Muscle layer of colon (tissue), 2 donors: ENCODE measurements around the gene KCNJ5.
A peak's percentile ranks its signal among the peaks of the same experiment; 100 is the strongest.

Experiments used
- H3K27ac ChIP-seq: one replicate; pipeline ENCODE4 v1.7.0; 2013; ENCODE audit warnings: low read depth, mild to moderate bottlenecking, low read length, moderate library complexity
- H3K27me3 ChIP-seq, 2 donors: one replicate each; pipeline ENCODE4 v1.7.0; 2013; ENCODE audit warnings: low read length in 2 of 2, mild to moderate bottlenecking in 2 of 2; ENCODE audit not compliant: insufficient read depth in 2 of 2, control insufficient read depth in 1 of 2
- H3K36me3 ChIP-seq: one replicate; pipeline ENCODE4 v1.7.0; 2013; ENCODE audit warnings: mild to moderate bottlenecking, low read length; ENCODE audit not compliant: insufficient read depth
- H3K4me1 ChIP-seq: one replicate; pipeline ENCODE4 v1.7.0; 2013; ENCODE audit warnings: mild to moderate bottlenecking, low read length; ENCODE audit not compliant: insufficient read depth
- H3K4me3 ChIP-seq, 2 donors: one replicate each; pipeline ENCODE4 v1.7.0; 2013; ENCODE audit warnings: low read length in 2 of 2, low read depth in 1 of 2, mild to moderate bottlenecking in 1 of 2, moderate library complexity in 1 of 2
- H3K9ac ChIP-seq: one replicate; pipeline ENCODE4 v1.7.0; 2013; ENCODE audit warnings: low read length
- H3K9me3 ChIP-seq: one replicate; pipeline ENCODE4 v1.7.0; 2013; ENCODE audit warnings: mild to moderate bottlenecking, low read length
- donor health status: abdominal sarcoma.
- donor health status: Adenocarcinoma of cecum.

KCNJ5 gene

DNA sequence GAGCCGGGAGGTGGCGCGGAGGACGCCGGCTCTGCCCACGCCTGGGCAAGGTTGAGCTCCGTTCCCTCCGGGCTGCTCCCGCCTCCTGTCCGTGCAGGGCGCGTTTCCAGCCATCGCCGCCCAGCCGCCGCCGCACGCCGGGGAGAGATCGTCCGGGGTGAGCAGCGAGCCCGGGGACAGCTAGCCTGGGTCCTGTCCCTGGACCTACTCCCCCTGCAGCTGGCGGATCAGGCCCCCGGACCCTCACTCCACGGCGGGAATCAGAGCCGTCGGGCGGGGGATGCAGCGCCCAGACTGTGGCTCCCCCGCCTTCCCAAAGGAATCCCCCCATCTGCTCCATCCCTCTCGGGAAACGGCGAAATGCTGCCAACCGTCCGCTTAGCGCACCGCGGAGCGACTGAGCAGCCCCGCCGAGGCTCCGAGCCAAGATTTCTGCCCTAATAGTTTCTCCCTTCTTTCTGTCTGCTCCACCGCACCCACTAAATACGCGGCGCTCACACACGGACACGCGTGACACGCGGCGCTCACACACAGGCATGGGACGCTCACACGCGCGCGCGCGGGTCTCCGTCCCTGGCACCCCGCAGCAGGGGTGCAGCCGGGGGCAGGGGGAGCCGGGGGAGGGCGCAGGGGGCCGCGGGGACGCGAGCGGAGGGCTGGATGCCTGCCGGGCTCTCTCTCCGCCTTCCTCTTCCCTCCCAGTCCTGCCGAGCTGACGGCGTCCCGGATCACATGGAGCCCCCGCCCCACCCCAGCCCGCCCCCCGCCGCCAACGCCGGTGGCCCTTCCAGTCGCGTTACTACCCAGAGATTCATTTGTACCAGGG, at the start of gene KCNJ5:
TSS of gene KCNJ5 (plus strand) at position 814 of the 826 bp plus-strand sequence. CDS start 19,918 bp downstream, outside the sequence.
- Histone ChIP-seq H3K4me3 (peak within 1 kb of the TSS; percentile 32 to 50), H3K27me3 (peaks cover 11 to 23% of the 10 kb centered on the region in 2 donors), H3K27ac (no peak within 1 kb of the TSS), H3K4me1 (peaks cover 5% of the 10 kb centered on the region), H3K9ac (no peak within 1 kb of the TSS), H3K9me3 (no peaks in the 10 kb centered on the region), H3K36me3 (no peaks in the 10 kb centered on the region)

DNA sequence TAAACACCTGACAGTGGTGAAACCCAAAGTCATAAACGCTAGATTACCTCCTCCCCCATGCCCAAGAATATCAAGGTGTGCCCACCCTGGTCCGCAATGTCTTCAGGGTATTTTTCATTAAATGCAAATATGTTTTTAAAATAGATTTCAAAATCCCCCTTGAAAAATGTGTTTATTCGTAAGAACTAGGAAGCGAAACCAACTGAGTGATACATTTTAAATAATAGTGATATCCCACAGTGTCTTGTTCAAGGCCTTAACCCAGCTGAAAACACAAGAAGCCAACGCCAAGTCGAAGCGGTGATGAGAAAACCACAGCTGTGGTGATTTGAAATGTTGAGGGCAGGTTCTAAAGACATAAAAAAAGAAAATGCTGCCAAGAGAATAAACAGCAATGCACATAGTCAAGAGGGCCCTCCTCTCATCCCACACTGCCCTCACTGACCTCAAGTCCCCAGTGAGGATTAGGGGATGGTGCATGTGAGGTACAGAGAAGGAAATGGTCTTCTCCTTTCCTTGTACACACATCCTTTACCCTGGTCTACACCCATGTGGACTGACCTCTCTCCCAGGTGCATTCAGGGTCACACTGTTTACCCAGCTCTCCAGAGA, 49.6 kb upstream of the KCNJ5 start:
- Histone ChIP-seq H3K4me1 (no peaks in the 10 kb centered on the region), H3K4me3 (no peak overlapping the region)

DNA sequence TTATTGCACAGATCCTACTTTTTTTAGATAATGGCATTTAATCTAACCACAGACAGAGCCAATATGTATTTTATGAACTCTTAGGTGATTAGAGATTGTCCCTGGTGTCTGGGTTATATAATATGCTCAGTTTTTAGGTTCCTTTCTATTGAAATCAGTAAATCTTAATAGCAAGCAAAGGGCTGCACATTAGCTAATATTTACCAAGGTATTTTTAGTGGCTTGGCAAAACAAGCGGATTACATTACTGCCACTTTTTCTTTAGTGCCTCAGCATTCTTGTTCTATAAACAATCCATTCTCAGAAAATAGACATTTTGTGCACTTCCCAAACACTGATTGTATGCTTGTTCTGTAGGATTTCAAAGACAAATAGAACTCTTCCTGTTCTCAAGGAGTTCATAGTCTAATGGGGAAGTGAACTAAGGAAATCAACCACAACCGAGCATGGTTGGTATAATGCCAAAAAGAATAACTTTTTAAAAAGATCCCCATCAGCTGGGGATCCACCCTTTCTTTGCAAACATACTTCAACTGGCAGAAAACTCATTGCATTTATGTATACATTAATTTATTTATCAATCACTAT, 47.9 kb upstream of the KCNJ5 start:
- Histone ChIP-seq H3K36me3 (no peaks in the 10 kb centered on the region), H3K4me1 (no peaks in the 10 kb centered on the region), H3K27me3 (no peaks in the 10 kb centered on the region), H3K9ac (no peak overlapping the region), H3K4me3 (no peak overlapping the region), H3K9me3 (no peaks in the 10 kb centered on the region), H3K27ac (no peak overlapping the region)

More for the DNA sequence above, 49.6 kb upstream of the KCNJ5 start:
- Histone ChIP-seq H3K36me3 (no peaks in the 10 kb centered on the region), H3K27ac (no peak overlapping the region), H3K9me3 (no peaks in the 10 kb centered on the region), H3K9ac (no peak overlapping the region), H3K27me3 (no peaks in the 10 kb centered on the region)

DNA sequence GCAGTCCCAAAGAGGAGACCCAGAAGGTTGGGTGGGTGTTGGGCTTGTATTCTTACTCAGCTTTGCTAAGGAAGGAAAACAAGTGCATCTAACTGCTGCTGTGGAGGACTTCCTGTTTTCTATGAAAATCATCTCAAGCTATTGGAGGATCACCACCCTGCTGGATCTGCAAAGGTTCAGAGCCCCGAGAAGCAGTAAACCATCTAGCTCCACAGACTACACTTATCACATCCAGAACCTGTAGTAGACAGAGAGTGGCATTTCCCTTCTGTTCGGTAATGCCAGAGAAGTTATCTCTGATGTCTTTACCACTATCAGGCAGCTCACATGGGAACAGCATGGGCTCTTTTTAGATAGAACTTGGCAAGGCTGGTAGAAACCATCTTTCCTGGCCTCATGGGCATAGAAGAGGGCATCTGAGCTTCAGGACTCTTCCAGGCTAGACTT, 45.8 kb upstream of the KCNJ5 start:
- H3K27me3 ChIP-seq: no peaks in the 10 kb centered on the region
- no peaks in the 10 kb centered on the region for H3K36me3 ChIP-seq
- no peak overlapping the region for H3K9ac ChIP-seq
- no peak overlapping the region for H3K4me3 ChIP-seq
- no peaks in the 10 kb centered on the region for H3K4me1 ChIP-seq
- no peak overlapping the region for H3K27ac ChIP-seq
- H3K9me3 ChIP-seq: no peaks in the 10 kb centered on the region

DNA sequence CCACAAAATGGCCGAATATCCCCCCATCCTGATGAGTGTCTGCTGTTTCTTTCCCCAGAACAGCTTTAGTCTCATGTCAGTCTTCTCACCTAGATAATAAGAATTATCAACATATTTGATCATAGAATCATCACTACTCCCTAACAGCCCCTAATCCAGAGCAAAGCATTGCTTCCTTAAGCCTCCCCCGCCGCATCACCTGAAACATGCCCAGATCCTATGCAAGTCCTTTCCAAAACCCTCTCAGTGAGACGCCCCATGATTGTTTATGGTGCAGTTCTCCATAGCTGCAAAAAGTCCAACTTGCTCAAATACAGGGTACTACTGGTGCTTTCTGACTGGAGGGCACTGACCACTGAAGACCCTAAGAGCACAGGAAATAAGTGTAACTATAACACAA, 44.2 kb upstream of the KCNJ5 start:
- Histone ChIP-seq H3K36me3 (no peaks in the 10 kb centered on the region), H3K9me3 (no peaks in the 10 kb centered on the region), H3K27ac (no peak overlapping the region), H3K4me3 (no peak overlapping the region), H3K9ac (no peak overlapping the region), H3K4me1 (no peaks in the 10 kb centered on the region), H3K27me3 (no peaks in the 10 kb centered on the region)

DNA sequence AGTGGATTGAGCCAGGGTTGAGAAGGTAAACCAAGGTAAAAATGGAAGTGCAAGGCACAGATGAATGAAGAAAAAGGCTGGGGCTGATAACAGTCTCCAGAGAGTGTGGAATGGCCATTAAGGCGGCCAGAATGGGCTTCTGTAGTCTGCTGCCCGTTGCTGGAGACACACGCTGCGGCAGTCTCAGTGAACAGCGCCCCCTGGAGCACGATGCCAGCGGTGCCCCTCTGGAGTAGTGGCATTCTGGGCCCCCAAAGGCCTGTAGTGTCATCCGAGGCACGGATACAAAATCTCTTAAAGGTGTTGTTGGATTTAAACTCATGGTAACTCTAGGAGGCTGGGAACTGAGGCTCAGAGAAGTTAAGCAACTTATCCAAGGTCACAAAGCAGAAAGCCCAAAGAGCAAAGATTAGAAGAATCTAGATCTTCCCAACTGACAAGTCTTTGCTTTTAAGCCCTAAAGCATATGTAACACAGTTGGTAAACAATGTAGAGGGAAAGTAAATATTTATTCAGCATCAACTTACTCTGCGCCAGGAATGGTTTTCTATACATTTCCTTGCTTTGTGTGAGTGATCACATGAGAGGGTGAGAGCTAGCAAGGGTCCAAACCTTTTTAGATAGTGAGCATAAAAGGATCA, 42.2 kb upstream of the KCNJ5 start:
- Histone ChIP-seq H3K4me1 (no peaks in the 10 kb centered on the region), H3K4me3 (no peak overlapping the region), H3K27ac (no peak overlapping the region), H3K9ac (no peak overlapping the region), H3K9me3 (no peaks in the 10 kb centered on the region), H3K36me3 (no peaks in the 10 kb centered on the region), H3K27me3 (no peaks in the 10 kb centered on the region)

DNA sequence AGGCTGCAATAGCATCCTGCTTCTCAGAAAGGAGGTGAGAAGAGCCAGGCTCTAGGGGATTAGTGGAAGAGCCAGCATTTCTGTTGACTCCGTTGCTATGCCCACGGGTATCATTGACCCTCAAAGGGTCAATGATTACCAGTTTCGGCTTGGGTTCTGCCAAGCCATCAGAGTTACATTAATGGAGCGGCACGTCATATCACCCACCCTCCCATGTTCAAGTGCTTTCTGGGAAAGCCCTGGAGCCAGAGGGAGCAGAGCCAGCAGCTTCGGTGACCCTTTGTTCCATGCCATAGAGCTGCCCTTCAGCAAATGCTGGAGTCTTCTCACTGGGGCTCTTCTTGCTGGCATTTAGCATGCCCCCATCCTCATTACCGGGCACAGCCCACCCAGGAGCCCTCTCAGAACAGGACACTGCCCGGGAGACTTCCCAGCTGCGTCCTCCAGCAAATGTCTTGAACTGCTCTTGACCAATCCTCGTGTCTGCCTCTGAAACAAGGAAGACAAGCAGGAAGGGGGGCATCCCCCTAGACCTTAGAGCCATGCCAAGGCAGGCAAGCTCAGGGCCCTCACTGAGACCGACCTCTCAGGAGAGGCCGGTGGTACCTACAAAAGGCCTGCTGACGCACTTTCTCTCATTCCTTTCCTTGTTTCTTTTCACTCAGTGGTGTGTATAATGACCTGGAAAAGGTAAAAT, 38.7 kb upstream of the KCNJ5 start:
- no peaks in the 10 kb centered on the region for H3K36me3 ChIP-seq
- no peak overlapping the region for H3K27ac ChIP-seq

DNA sequence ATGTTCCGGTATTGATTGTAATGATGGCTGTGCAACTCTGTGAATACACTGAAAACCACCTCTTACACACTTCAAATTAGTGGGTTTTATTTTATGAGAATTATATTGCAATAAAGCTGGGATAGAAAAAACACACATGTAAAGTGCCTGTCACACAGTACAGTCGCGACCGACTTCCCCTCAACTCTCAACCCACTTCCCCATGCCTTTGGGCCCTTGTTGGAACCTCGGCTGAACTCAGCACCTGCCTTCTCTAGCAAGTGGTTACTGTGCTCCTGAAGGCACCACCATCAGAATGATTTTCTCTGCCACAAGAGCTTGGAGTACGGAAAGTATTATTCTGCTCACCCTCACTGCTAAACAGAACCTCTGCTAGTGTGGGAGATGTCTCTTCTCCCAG, 37.6 kb upstream of the KCNJ5 start:
- Histone ChIP-seq H3K27ac (no peak overlapping the region), H3K9me3 (no peaks in the 10 kb centered on the region), H3K9ac (no peak overlapping the region), H3K4me1 (no peaks in the 10 kb centered on the region), H3K36me3 (no peaks in the 10 kb centered on the region), H3K27me3 (no peaks in the 10 kb centered on the region), H3K4me3 (no peak overlapping the region)

More for the DNA sequence above, 38.7 kb upstream of the KCNJ5 start:
- H3K9ac ChIP-seq: no peak overlapping the region
- no peak overlapping the region for H3K4me3 ChIP-seq
- no peaks in the 10 kb centered on the region for H3K4me1 ChIP-seq
- no peaks in the 10 kb centered on the region for H3K27me3 ChIP-seq
- no peaks in the 10 kb centered on the region for H3K9me3 ChIP-seq

DNA sequence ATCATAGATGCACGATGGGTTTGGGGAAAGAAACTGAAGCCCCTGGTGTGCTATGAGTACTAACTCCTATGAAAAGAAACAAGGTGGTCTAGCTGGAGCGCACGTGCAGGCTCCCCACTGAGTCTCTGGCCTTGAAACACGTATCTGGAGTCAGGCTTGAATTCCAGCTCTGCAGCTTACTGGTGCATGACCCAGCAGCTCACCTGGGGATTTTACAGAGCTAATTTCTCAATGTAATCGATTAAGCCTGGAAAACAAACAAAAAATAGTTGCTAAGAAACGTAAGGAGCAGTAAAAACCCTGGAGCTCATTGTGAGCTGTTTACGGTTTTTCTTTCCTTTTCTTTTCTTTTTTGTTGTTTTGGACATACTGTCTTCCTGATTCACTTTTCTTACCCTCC, 36.3 kb upstream of the KCNJ5 start:
- Histone ChIP-seq H3K9me3 (no peaks in the 10 kb centered on the region), H3K27ac (no peak overlapping the region), H3K4me1 (no peaks in the 10 kb centered on the region), H3K4me3 (no peak overlapping the region), H3K27me3 (no peaks in the 10 kb centered on the region), H3K9ac (no peak overlapping the region), H3K36me3 (no peaks in the 10 kb centered on the region)

DNA sequence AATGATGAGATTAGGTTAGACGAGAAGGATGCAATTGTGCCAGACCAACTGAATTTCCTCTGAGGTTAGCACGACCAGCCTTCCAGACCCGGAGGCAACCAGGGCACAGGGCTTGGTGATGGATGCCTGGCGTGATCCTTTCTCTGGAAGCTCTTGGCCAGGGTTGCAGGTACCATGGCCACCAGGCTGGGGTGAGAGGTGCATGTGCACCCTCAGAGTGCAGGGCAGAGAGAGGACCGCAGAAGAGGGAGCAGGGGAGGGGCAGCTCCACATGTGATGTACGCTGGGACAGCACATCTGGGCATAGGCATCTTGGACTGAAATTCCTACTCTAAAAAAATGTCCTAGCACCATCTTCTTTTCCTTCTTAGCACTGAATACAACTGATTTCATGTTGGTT, 34.9 kb upstream of the KCNJ5 start:
- H3K9ac ChIP-seq: no peak overlapping the region
- no peaks in the 10 kb centered on the region for H3K4me1 ChIP-seq
- H3K9me3 ChIP-seq: no peaks in the 10 kb centered on the region
- H3K27me3 ChIP-seq: no peaks in the 10 kb centered on the region
- H3K36me3 ChIP-seq: no peaks in the 10 kb centered on the region
- H3K4me3 ChIP-seq: no peak overlapping the region
- H3K27ac ChIP-seq: no peak overlapping the region

DNA sequence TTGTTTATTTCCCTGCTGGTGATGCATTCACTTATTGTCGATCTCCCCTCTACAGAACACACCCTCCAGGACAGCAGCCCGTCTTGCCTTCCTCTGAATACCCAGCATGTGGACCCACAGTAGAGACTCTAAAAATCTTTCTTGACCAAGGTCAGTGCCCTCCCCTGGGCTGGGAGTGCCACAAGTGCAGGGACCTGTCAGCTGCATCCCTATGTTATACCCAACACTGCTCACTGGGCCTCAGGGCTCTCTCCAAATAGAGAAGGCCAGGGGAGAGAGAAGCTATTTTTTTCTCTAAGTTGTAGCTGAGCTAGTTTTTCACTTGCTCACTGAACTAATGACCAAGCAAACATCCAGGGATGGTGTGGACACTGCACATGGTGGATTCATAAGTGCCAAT, 33.8 kb upstream of the KCNJ5 start:
- Histone ChIP-seq H3K4me1 (no peaks in the 10 kb centered on the region), H3K4me3 (no peak overlapping the region), H3K27ac (no peak overlapping the region)

More for the DNA sequence above, 33.8 kb upstream of the KCNJ5 start:
- Histone ChIP-seq H3K27me3 (no peaks in the 10 kb centered on the region), H3K36me3 (no peaks in the 10 kb centered on the region), H3K9ac (no peak overlapping the region), H3K9me3 (no peaks in the 10 kb centered on the region)
